ENCODE data around the gene ST6GALNAC5.

Gene ST6GALNAC5

DNA sequence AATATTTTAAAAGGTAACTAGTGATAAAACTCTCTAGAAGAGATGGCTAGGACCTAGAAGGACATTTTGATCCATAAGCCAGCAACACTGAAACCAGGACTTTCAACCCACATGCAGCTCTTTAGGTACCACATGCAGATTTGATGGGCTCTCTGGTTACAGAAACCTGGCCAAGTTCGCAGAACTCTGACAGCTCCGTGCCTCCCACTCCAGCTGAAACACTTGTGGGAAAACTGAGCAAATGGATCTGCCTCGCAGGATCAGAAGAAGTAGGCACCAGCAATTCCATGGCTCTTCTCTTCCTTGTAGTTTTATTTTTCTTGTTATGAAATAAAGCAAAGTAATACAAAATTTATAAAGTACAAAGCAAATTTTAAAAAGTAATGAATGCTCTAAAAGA, 58.5 kb downstream of the ST6GALNAC5 start:
- in situ Hi-C loops (cut with HindIII; ENCODE audit: low pct_unique_long_range_greater_than_20kb, low sequenced_read_pairs), result no loop called here
- TF ChIP-seq JUND (IDR thresholded peaks at IDR 0.05; ENCODE audit: low read depth), result no peak
- DNase-seq (ENCODE audit: low read depth in 1 of 2, low spot score in 1 of 2), result no peak

- TF ChIP-seq JUND (IDR thresholded peaks at IDR 0.05; ENCODE audit: low read depth), result no peak
- DNase-seq (ENCODE audit: low read depth in 1 of 2, low spot score in 1 of 2), result no peak
- in situ Hi-C loops (cut with HindIII; ENCODE audit: low pct_unique_long_range_greater_than_20kb, low sequenced_read_pairs), result no loop called here
Observed at GRCh38 chr1:76928522-76928921, 61.2 kb downstream of the ST6GALNAC5 start.

- TF ChIP-seq JUND (IDR thresholded peaks at IDR 0.05; ENCODE audit: low read depth), result no peak
- no peak for DNase-seq (ENCODE audit: low read depth in 1 of 2, low spot score in 1 of 2)
- in situ Hi-C loops (cut with HindIII; ENCODE audit: low pct_unique_long_range_greater_than_20kb, low sequenced_read_pairs), result no loop called here
Observed at GRCh38 chr1:76929136-76929535, 61.9 kb downstream of the ST6GALNAC5 start.

DNA sequence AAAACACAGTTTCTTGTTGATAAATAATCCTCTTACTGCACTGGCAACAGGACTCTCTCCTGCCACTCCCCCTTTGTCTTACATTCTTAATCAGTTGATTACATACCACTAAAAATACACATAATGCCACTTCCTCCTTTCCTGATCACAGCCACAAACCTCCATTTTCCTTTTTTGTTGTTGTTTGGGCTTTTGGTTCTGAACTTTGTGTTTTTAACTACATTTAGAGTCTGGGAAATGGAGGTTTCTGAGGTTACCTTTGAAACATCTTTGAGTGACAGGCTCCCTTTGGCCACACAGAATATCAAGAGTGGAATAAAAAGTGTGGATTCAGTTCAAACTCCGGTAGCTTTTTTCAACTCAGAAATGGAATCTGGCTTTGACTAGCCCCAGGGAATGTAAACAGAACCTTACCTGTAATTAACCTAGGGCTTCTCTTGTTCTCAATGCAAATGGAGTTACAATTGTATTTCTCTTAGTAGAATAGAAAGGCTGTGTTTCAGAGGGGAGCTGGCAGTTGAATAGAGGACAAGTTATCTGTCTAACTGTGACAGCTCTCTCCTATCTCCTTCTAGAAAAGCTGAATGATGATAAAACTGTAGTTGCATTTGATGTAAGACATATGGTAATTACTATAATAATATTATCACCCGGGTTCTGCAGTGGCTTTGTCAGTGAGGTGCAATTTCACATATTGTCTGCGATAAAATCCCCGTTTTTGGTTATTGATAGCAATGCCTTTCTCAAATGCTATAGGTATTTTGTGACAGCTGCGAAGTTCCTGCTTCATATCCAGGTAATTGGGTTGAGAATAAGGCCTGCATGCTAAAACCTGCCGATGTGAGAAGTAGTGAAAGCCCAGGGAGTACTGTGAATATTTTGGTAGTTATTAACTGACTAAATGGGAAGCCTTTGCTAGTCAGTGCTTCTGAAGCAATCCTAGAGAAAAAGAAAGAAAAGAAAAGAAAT, 66.9 kb downstream of the ST6GALNAC5 start:
- in situ Hi-C loops (cut with HindIII; ENCODE audit: low pct_unique_long_range_greater_than_20kb, low sequenced_read_pairs), result no loop called here
- DNase-seq (ENCODE audit: low read depth in 1 of 2, low spot score in 1 of 2), result no peak
- TF ChIP-seq JUND (IDR thresholded peaks at IDR 0.05; ENCODE audit: low read depth), result no peak

DNA sequence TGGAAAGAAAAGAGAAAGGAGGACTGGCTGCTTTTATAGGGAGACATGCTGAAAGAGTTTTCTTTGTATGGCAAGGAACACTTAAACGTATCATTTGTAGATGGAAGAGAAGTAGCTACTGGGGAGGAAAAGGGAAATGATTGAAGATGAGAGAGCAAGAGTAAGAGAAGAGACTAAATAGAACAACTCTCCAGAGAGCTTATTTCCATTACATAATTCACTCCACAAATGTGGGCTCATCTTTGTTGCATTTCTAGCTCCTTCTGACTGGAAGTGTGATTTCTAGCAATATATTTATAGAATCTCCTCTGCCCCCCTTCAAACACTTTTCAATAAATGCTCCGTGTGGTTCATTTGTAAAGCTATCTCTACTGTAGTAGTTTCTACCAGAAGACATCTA, 71.0 kb downstream of the ST6GALNAC5 start:
- in situ Hi-C loops (cut with HindIII; ENCODE audit: low pct_unique_long_range_greater_than_20kb, low sequenced_read_pairs), result no loop called here
- DNase-seq (ENCODE audit: low read depth in 1 of 2, low spot score in 1 of 2), result no peak
- no peak for TF ChIP-seq JUND (IDR thresholded peaks at IDR 0.05; ENCODE audit: low read depth)

- in situ Hi-C loops (cut with HindIII; ENCODE audit: low pct_unique_long_range_greater_than_20kb, low sequenced_read_pairs), result no loop called here
- DNase-seq (ENCODE audit: low read depth in 1 of 2, low spot score in 1 of 2), result no peak
- no peak for TF ChIP-seq JUND (IDR thresholded peaks at IDR 0.05; ENCODE audit: low read depth)
Observed at GRCh38 chr1:76939050-76939816, 72.0 kb downstream of the ST6GALNAC5 start.

GRCh38 chr1:76939817-76940216, 72.5 kb downstream of the ST6GALNAC5 start:
- in situ Hi-C loops (cut with HindIII; ENCODE audit: low pct_unique_long_range_greater_than_20kb, low sequenced_read_pairs), result no loop called here
- no peak for TF ChIP-seq JUND (IDR thresholded peaks at IDR 0.05; ENCODE audit: low read depth)
- no peak for DNase-seq (ENCODE audit: low read depth in 1 of 2, low spot score in 1 of 2)

GRCh38 chr1:76940571-76941335, 73.5 kb downstream of the ST6GALNAC5 start:
- in situ Hi-C loops (cut with HindIII; ENCODE audit: low pct_unique_long_range_greater_than_20kb, low sequenced_read_pairs), result no loop called here
- no peak for DNase-seq (ENCODE audit: low read depth in 1 of 2, low spot score in 1 of 2)
- no peak for TF ChIP-seq JUND (IDR thresholded peaks at IDR 0.05; ENCODE audit: low read depth)

DNA sequence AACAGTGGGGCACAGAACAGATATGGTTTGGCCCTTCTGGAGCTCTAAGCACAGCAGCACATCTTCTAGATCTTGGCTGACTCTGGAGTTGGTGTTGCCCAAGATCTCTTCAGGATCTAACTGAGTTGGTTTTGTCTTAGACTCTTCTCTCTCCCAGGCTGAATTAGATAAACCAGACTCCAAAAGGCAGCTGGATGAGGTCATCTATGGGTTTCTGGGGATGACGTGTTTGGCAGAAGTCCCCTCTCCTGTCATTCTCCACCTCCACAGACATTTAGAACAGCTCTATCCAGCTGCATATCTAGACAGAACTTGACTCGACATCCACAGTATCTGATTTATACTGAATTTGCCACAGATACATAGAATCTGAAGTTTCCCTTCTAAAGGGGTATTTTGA, 75.3 kb downstream of the ST6GALNAC5 start:
- in situ Hi-C loops (cut with HindIII; ENCODE audit: low pct_unique_long_range_greater_than_20kb, low sequenced_read_pairs), result no loop called here
- no peak for TF ChIP-seq JUND (IDR thresholded peaks at IDR 0.05; ENCODE audit: low read depth)
- DNase-seq (ENCODE audit: low read depth in 1 of 2, low spot score in 1 of 2), result no peak

- TF ChIP-seq JUND (IDR thresholded peaks at IDR 0.05; ENCODE audit: low read depth), result no peak
- in situ Hi-C loops (cut with HindIII; ENCODE audit: low pct_unique_long_range_greater_than_20kb, low sequenced_read_pairs), result no loop called here
- DNase-seq (ENCODE audit: low read depth in 1 of 2, low spot score in 1 of 2), result no peak
Observed at GRCh38 chr1:76944942-76945341, 77.7 kb downstream of the ST6GALNAC5 start.

DNA sequence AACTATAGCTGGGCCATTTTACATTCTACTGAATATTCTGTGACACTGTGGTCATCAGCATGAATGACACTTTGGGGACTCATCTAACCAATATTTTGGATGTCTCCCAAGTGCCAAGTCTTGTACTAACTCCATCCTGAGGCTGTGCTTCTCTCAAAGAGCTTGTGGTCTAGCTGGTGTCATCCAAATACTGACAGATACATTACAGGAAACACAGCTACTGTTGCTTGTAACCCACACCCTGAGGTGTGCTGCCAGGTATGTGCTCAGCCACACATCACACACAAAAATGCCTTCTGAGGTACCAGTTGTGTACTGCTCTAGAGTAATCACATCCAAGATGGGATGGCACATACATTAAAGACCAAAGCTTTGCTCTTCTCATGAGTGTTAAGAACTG, 81.6 kb downstream of the ST6GALNAC5 start:
- no peak for TF ChIP-seq JUND (IDR thresholded peaks at IDR 0.05; ENCODE audit: low read depth)
- no peak for DNase-seq (ENCODE audit: low read depth in 1 of 2, low spot score in 1 of 2)
- in situ Hi-C loops (cut with HindIII; ENCODE audit: low pct_unique_long_range_greater_than_20kb, low sequenced_read_pairs), result no loop called here

DNA sequence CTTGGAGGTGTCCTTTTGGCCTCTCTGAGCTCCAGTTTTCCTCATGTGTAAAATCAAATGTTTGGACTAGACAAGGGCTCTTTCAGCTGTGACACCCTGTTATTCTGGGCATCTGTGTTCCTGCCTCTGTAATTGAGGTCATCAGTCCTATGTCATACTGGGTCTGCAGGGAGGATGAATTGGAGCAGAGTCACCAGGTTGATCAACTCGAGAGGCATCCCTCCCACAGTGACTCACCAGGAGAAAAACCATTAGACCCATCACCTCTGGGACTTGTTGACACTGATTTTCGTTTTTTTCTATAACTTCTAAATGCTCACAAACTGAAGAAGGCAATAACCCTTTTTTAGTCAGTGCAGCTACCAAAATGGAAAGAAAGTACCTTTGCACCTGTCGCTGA, 82.2 kb downstream of the ST6GALNAC5 start:
- TF ChIP-seq JUND (IDR thresholded peaks at IDR 0.05; ENCODE audit: low read depth), result no peak

More for the DNA sequence above, 82.2 kb downstream of the ST6GALNAC5 start:
- in situ Hi-C loops (cut with HindIII; ENCODE audit: low pct_unique_long_range_greater_than_20kb, low sequenced_read_pairs), result no loop called here
- DNase-seq (ENCODE audit: low read depth in 1 of 2, low spot score in 1 of 2), result no peak

Data from T47D (cell line).